ENCODE data around the gene ESPNL.

ESPNL gene

GRCh38 chr2:238145851-238146250, 45.7 kb downstream of the ESPNL start:
- no peaks in the 10 kb centered on the region for H3K9me3 Mint-ChIP-seq
- H3K4me3 Mint-ChIP-seq = no peak overlapping the region
- H3K27ac Mint-ChIP-seq = no peak overlapping the region
- no peaks in the 10 kb centered on the region for H3K27me3 Mint-ChIP-seq (ENCODE audit: low read depth, poor library complexity)
- TF ChIP-seq CTCF (IDR thresholded peaks at IDR 0.05) = no peak
- H3K36me3 Mint-ChIP-seq (ENCODE audit: low read depth) = no peaks in the 10 kb centered on the region
- H3K4me1 Mint-ChIP-seq = peaks cover 23% of the 10 kb centered on the region
- no peak for DNase-seq

GRCh38 chr2:238146884-238147544, 46.9 kb downstream of the ESPNL start:
- Mint-ChIP-seq H3K36me3 (ENCODE audit: low read depth) (no peaks in the 10 kb centered on the region), H3K27me3 (ENCODE audit: low read depth, poor library complexity) (no peaks in the 10 kb centered on the region), H3K9me3 (no peaks in the 10 kb centered on the region), H3K27ac (peak overlapping the region; percentile 59), H3K4me3 (peak overlapping the region; percentile 47), H3K4me1 (peaks cover 17% of the 10 kb centered on the region)
- DNase-seq = no peak
- TF ChIP-seq CTCF (IDR thresholded peaks at IDR 0.05) = no peak

- Mint-ChIP-seq H3K36me3 (ENCODE audit: low read depth) (no peaks in the 10 kb centered on the region), H3K27me3 (ENCODE audit: low read depth, poor library complexity) (no peaks in the 10 kb centered on the region), H3K9me3 (peaks cover 1% of the 10 kb centered on the region), H3K4me3 (no peak overlapping the region), H3K27ac (no peak overlapping the region), H3K4me1 (peaks cover 10% of the 10 kb centered on the region)
- no peak for TF ChIP-seq CTCF (IDR thresholded peaks at IDR 0.05)
- no peak for DNase-seq
Measured at GRCh38 chr2:238148981-238149380, 48.8 kb downstream of the ESPNL start.

- DNase-seq = no peak
- peaks cover 18% of the 10 kb centered on the region for H3K4me1 Mint-ChIP-seq
- H3K36me3 Mint-ChIP-seq (ENCODE audit: low read depth) = no peaks in the 10 kb centered on the region
- H3K27me3 Mint-ChIP-seq (ENCODE audit: low read depth, poor library complexity) = no peaks in the 10 kb centered on the region
- no peak overlapping the region for H3K27ac Mint-ChIP-seq
- TF ChIP-seq CTCF (IDR thresholded peaks at IDR 0.05) = no peak
- H3K4me3 Mint-ChIP-seq = no peak overlapping the region
- peaks cover 9% of the 10 kb centered on the region for H3K9me3 Mint-ChIP-seq
Measured at GRCh38 chr2:238149841-238150572, 49.9 kb downstream of the ESPNL start.

- no peaks in the 10 kb centered on the region for H3K27me3 Mint-ChIP-seq (ENCODE audit: low read depth, poor library complexity)
Measured at GRCh38 chr2:238150686-238151085, 50.5 kb downstream of the ESPNL start.

More at GRCh38 chr2:238150686-238151085, 50.5 kb downstream of the ESPNL start:
- H3K9me3 Mint-ChIP-seq = peaks cover 9% of the 10 kb centered on the region
- no peaks in the 10 kb centered on the region for H3K36me3 Mint-ChIP-seq (ENCODE audit: low read depth)
- H3K4me1 Mint-ChIP-seq = peaks cover 25% of the 10 kb centered on the region
- DNase-seq = no peak
- H3K4me3 Mint-ChIP-seq = no peak overlapping the region
- H3K27ac Mint-ChIP-seq = no peak overlapping the region
- TF ChIP-seq CTCF (IDR thresholded peaks at IDR 0.05) = no peak

Measured in nephron progenitor cell (in vitro differentiated cells).